Measurements from ENCODE around the gene LSM14A. TPM values are rescaled to one million over a fixed set of nuclear protein-coding genes. Genes with fewer than 3 reads are reported as not detected.

Gene LSM14A
- total and polyA plus RNA-seq, 2 of the 8 experiments (the other 6 are each of a cell fraction or from before 2014, with no cell fraction given): 117 to 195 TPM

GRCh38 chr19:34173193-34173956 lies 1.1 kb downstream of the LSM14A start (continued):
- TF ChIP-seq MAFK (IDR thresholded peaks at IDR 0.05; ENCODE audit: low read depth, low read length) (no peak), TAF7 (optimal IDR thresholded peaks at IDR 0.05; ENCODE audit: borderline replicate concordance, low read depth, low read length) (no peak), CHD7 (IDR thresholded peaks at IDR 0.05; ENCODE audit: insufficient replicate concordance, low read length) (no peak), RAD21 (IDR thresholded peaks at IDR 0.05 in 1 of 2, conservative IDR thresholded peaks at IDR 0.05 in 1 of 2; ENCODE audit: low read depth in 2 of 2, low read length in 2 of 2) (no peak), SP2 (IDR thresholded peaks at IDR 0.05; ENCODE audit: low read length) (no peak), USF2 (IDR thresholded peaks at IDR 0.05; ENCODE audit: low read length) (no peak), YY1 (IDR thresholded peaks at IDR 0.05; ENCODE audit: low read depth, low read length) (no peak), BRCA1 (IDR thresholded peaks at IDR 0.05; ENCODE audit: low read depth, low read length) (no peak), CTBP2 (IDR thresholded peaks at IDR 0.05; ENCODE audit: borderline replicate concordance, insufficient read depth, insufficient read length, low read length) (no peak)
